ENCODE data around the gene SVBP.
"Not testable (repeated sequence)": the region's sequence is repeated elsewhere in the genome, so short reads cannot be mapped to it uniquely, and the experiment has no call there.

The SVBP gene

GRCh38 chr1:42841010-42841409 lies 23.8 kb upstream of the SVBP start:
- DNase-seq: no peak

GRCh38 chr1:42838482-42839190 lies 21.4 kb upstream of the SVBP start:
- DNase-seq: no peak

DNA sequence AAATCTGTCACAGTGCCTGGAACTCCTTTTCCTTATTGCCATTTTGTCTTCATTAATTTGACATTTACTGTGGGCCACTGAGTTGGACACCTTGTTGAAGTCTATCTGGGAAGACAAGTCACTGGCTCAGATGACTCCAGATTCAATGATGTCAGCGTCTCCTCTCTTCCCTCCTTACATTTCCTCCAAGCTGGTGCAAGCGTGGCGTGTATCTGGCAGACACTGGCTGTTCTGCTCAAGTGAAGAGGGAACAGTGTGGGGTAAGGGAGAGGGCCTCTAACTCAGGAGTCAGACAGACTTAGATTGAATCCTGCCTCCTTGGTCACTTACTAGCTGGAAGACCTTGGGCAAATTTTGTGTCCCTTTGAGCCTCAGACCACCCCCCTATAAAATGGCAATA lies 20.5 kb upstream of the SVBP start:
- no peak for DNase-seq

DNA sequence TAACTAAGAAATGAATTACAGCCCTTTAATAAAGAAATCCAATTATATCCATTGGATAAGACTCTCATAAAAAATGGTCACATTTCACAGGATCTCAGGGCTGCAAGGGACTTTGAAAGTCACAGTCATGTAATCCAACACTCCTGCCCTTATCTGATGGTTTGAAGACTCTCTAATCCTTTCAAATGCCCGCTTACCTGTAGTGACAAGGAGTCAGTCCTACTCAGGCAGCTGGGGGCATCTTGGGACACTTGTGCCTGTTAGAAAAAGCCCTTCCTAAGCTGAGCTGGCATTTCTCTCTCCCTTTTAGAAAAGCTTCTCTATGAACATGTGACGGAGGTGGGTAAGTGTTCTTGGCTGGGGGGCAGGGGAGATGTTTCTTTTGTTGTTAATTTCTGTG lies 18.2 kb upstream of the SVBP start:
- DNase-seq: no peak

DNA sequence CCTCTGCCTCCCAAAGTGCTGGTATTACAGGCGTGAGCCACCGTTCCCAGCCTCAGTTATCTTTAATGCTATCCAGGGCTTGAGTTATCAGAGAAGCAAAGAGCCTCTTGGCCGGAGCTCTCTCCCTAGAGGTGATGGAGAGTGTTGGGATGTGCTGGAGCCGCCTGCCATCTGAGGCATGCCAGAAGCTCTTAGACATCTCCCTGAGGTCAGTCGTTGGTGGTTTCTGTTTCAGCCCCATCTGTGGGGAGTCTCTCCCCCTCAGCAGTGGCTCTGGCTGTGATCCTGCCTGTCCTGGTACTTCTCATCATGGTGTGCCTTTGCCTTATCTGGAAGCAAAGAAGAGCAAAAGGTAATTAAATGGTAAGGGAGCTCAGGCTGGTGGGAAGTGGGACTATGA lies 17.6 kb upstream of the SVBP start:
- no peak for DNase-seq

GRCh38 chr1:42833981-42834380 lies 16.8 kb upstream of the SVBP start:
- DNase-seq: no peak

- no peak for DNase-seq
These were observed 15.5 kb upstream of the SVBP start for GRCh38 chr1:42832641-42833240.

GRCh38 chr1:42831273-42831672 lies 14.1 kb upstream of the SVBP start:
- no peak for DNase-seq

GRCh38 chr1:42830631-42831030 lies 13.4 kb upstream of the SVBP start:
- no peak for DNase-seq

DNA sequence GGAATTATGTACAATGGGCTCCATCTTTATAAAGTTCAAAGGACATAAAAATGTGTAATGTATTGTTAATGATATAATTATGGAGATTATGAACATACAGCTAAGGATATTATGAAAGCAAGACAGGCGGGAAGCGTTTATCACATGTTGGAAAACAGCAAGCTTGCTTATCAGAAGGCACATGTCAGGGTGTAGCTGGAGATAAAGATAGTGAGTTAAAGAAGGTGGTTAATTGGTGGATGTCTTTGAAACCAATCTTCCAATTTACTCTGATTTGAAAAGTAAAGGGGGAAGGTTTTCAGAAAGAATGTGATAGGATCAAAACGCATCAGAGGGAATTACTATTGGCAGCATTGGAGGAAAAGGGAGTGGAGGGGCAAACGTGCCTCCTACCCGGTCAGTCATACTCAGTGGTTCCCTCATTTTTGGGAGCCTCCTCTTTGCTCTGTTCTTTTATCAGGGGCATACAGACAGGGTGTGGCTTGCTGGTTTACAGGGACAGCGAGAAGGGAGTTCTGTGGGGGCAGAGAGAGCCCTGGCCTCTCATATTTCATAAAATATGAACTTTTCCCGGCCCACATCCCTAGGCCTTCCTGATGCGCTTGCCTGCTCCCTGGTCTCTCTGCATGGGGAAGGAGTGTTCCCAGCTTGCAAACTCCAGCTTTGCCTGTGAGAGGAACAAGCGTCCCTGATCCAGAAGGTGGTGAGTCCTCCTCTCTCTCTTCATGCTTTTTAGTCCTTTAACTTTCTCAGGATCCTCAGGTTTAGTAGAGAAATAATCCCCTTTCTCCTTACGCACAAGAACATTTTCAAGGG lies 8.0 kb upstream of the SVBP start:
- no peak for DNase-seq

GRCh38 chr1:42824481-42825035 lies 7.4 kb upstream of the SVBP start:
- no peak for DNase-seq

GRCh38 chr1:42822800-42823392 lies 5.7 kb upstream of the SVBP start:
- DNase-seq: peak; percentile 25

GRCh38 chr1:42821690-42822089 lies 4.5 kb upstream of the SVBP start:
- DNase-seq: no peak

- no peak for DNase-seq
These were observed 3.6 kb upstream of the SVBP start for GRCh38 chr1:42820813-42821212.

GRCh38 chr1:42817976-42818375 lies 779 bp upstream of the SVBP start:
- DNase-seq: no peak

GRCh38 chr1:42817440-42817767 lies 207 bp upstream of the SVBP start:
- DNase-seq: no peak

- DNase-seq: no peak
These were observed 1.1 kb downstream of the SVBP start for GRCh38 chr1:42815941-42816584.

- not testable (repeated sequence) for DNase-seq
These were observed 2.4 kb downstream of the SVBP start for GRCh38 chr1:42814815-42815214.

DNA sequence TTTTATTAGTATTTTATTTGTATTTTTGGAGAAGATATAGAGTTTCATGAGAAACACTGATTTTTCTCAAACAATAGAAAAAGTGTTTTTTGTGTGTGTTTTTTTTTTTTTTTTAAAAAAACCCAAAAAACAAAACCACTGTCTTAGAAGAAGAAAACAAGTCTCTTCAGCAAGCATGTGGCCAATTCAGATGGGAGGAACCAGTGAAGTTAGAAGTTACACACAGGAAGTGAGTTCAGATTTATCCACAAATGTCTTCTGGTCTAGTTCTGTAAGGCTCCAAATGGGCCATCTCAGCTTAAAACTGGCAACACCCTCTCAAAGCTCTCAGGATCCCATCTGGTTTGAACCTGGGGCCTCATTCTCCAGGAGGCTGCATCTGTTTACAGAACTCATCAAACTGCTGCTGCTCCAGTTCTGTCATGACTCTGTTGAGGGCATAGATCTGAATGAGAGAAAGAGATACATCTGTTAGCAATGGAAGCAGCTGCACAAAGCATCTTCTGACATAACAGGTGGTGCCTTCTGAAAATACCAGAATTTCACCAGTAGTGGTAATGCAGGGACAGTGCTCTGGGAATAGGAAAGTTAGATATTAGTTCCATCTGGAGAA lies 10.0 kb downstream of the SVBP start:
- no peak for DNase-seq

- peak; percentile 13 for DNase-seq
These were observed 10.6 kb downstream of the SVBP start for GRCh38 chr1:42806593-42806992.

- no peak for DNase-seq
These were observed 11.0 kb downstream of the SVBP start for GRCh38 chr1:42806171-42806570.

DNA sequence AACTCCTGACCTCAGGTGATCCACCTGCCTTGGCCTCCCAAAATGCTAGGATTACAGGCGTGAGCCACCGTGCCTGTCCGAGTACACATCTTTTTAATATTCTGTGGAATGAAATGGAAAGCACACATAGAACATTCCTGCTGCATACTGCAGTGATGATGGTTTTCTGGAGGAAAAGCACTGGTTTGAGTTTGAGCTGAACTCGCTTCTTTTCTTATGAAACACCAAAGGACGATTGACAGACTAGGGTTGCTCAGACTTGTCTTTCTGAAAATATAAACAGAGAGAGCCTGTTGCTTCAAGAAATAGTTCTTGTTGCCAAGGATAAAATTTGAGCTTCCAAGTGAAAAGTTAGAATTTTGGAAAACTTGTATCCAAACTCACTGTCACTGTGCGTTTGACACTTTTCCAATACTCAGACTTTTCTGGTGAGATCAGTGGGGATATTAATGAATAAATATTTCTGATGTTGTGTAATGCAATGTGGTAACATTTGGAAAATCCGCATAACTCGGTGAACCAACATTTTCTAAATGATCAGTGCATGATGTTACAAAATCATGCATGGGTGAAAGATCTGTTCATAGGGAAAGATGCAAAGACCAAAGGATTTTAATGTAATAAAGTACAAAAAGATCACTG lies 15.2 kb downstream of the SVBP start:
- DNase-seq: no peak

Measured in HCEC 1CT (cell line).